ENCODE results near the gene CDH1.
A peak's percentile ranks its signal among the peaks of the same experiment; 100 is the strongest.
"Not testable (repeated sequence)": the region's sequence is repeated elsewhere in the genome, so short reads cannot be mapped to it uniquely, and the experiment has no call there.

Gene CDH1

GRCh38 chr16:68781784-68782183 lies 44.7 kb downstream of the CDH1 start:
- no peak for DNase-seq (ENCODE audit: low read depth)
- TF ChIP-seq, protein P1, sequence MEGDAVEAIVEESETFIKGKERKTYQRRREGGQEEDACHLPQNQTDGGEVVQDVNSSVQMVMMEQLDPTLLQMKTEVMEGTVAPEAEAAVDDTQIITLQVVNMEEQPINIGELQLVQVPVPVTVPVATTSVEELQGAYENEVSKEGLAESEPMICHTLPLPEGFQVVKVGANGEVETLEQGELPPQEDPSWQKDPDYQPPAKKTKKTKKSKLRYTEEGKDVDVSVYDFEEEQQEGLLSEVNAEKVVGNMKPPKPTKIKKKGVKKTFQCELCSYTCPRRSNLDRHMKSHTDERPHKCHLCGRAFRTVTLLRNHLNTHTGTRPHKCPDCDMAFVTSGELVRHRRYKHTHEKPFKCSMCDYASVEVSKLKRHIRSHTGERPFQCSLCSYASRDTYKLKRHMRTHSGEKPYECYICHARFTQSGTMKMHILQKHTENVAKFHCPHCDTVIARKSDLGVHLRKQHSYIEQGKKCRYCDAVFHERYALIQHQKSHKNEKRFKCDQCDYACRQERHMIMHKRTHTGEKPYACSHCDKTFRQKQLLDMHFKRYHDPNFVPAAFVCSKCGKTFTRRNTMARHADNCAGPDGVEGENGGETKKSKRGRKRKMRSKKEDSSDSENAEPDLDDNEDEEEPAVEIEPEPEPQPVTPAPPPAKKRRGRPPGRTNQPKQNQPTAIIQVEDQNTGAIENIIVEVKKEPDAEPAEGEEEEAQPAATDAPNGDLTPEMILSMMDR (conservative IDR thresholded peaks at IDR 0.05; ENCODE audit: low read depth, low read length) = no peak
- H3K4me3 ChIP-seq (ENCODE audit: low read depth, low read length) = no peak overlapping the region

DNA sequence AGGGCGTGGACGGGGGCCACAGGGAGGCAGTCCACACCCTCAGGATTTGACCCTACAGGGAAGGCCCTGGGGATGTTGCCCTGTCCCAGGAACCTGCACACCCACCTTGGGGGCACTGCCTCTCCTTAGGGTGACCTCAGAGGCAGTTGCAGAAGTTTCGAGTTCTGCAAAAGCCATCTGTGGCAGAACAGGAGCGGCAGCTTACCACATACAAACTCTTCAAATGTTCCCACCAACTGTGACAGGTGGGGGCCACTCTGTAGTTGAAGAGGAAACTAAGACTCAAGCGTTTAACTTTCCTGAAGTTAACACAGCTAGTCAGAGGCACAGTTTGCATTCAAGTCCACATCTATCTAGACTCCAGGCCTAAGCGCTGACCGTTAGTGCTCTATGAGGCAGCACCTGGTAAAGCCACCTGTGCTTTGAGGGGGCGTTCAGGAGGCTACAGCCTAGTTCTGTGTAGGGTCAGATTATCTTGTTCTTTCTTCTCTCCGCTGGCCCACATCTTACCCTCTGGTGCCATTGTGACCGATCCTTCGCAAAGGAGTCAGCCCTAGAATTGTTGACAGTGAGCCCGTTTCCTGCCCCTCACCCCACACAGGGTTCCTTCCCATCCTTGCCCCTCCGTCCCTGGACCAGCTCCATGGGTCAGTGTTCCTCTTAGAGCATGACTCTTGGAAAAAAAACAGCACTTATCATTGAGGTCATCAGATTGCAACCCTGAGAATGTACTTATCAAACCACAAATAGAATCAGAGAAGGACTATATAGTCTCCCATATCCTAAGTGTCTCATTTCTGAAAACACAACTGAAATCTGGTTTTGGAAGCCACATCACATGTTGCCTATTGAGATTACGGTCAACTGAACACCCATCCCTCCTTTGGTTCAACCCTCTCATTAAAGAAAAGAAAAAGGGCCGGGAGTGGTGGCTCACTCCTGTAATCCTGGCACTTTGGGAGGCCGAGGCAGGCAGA lies 45.4 kb downstream of the CDH1 start:
- no peak overlapping the region for H3K4me3 ChIP-seq (ENCODE audit: low read depth, low read length)
- DNase-seq (ENCODE audit: low read depth) = no peak

GRCh38 chr16:68784226-68784625 lies 47.1 kb downstream of the CDH1 start:
- H3K4me3 ChIP-seq (ENCODE audit: low read depth, low read length) = no peak overlapping the region
- no peak for DNase-seq (ENCODE audit: low read depth)
- TF ChIP-seq, protein P1 (conservative IDR thresholded peaks at IDR 0.05; ENCODE audit: low read depth, low read length) = no peak

More for the DNA sequence above, 45.4 kb downstream of the CDH1 start:
- TF ChIP-seq, protein P1 (conservative IDR thresholded peaks at IDR 0.05; ENCODE audit: low read depth, low read length) = no peak

DNA sequence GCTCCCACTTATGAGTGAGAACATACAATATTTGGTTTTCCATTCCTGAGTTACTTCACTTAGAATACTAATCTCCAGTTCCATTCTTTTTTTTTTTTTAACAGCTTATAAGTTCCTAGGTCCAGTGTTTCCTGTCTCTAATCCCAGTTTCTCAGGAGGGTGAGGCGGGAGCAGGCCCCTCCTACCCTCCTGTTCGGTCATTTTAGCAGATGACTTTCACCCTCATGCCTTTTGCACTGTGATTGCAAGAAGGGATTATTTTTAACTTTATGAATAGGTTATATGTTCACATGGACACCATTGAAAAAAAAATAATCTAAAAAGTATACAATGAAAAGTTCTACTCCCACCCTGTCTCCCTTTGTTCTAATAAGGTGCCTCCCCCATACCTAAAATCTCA lies 47.6 kb downstream of the CDH1 start:
- TF ChIP-seq, protein P1 (conservative IDR thresholded peaks at IDR 0.05; ENCODE audit: low read depth, low read length) = no peak
- H3K4me3 ChIP-seq (ENCODE audit: low read depth, low read length) = no peak overlapping the region
- DNase-seq (ENCODE audit: low read depth) = no peak

- H3K4me3 ChIP-seq (ENCODE audit: low read depth, low read length) = no peak overlapping the region
- DNase-seq (ENCODE audit: low read depth) = no peak
- TF ChIP-seq, protein P1 (conservative IDR thresholded peaks at IDR 0.05; ENCODE audit: low read depth, low read length) = no peak
Measured at GRCh38 chr16:68785715-68786114, 48.6 kb downstream of the CDH1 start.

GRCh38 chr16:68786685-68787418 lies 49.8 kb downstream of the CDH1 start:
- peak; percentile 89 for DNase-seq (ENCODE audit: low read depth)
- TF ChIP-seq, protein P1 (conservative IDR thresholded peaks at IDR 0.05; ENCODE audit: low read depth, low read length) = no peak
- H3K4me3 ChIP-seq (ENCODE audit: low read depth, low read length) = no peak overlapping the region

GRCh38 chr16:68787419-68787807 lies 50.3 kb downstream of the CDH1 start:
- H3K4me3 ChIP-seq (ENCODE audit: low read depth, low read length); DNase-seq (ENCODE audit: low read depth): not testable (repeated sequence)

Data from choroid plexus epithelial cell (primary cell).